ENCODE measurements around the gene UPF3B.
"Not testable (repeated sequence)": the region's sequence is repeated elsewhere in the genome, so short reads cannot be mapped to it uniquely, and the experiment has no call there.

UPF3B gene

GRCh38 chrX:119816300-119816699, 36.5 kb downstream of the UPF3B start:
- no peak for TF ChIP-seq CTCF (IDR thresholded peaks at IDR 0.05; ENCODE audit: control insufficient read depth, extremely low read depth, insufficient read depth)
- no peak for DNase-seq (ENCODE audit: low read depth)
- H3K4me3 ChIP-seq (ENCODE audit: low read depth, low read length) = no peak overlapping the region

GRCh38 chrX:119809185-119809666, 43.5 kb downstream of the UPF3B start:
- no peak for TF ChIP-seq CTCF (IDR thresholded peaks at IDR 0.05; ENCODE audit: control insufficient read depth, extremely low read depth, insufficient read depth)
- no peak overlapping the region for H3K4me3 ChIP-seq (ENCODE audit: low read depth, low read length)
- no peak for DNase-seq (ENCODE audit: low read depth)

GRCh38 chrX:119808461-119808860, 44.3 kb downstream of the UPF3B start:
- not testable (repeated sequence) for DNase-seq (ENCODE audit: low read depth)

GRCh38 chrX:119802546-119802945, 50.2 kb downstream of the UPF3B start:
- H3K4me3 ChIP-seq (ENCODE audit: low read depth, low read length) = no peak overlapping the region
- no peak for DNase-seq (ENCODE audit: low read depth)
- TF ChIP-seq CTCF (IDR thresholded peaks at IDR 0.05; ENCODE audit: control insufficient read depth, extremely low read depth, insufficient read depth) = no peak

More at GRCh38 chrX:119808461-119808860, 44.3 kb downstream of the UPF3B start:
- H3K4me3 ChIP-seq (ENCODE audit: low read depth, low read length) = not testable (repeated sequence)

- no peak for TF ChIP-seq CTCF (IDR thresholded peaks at IDR 0.05; ENCODE audit: control insufficient read depth, extremely low read depth, insufficient read depth)
- no peak overlapping the region for H3K4me3 ChIP-seq (ENCODE audit: low read depth, low read length)
- DNase-seq (ENCODE audit: low read depth) = no peak
Measured at GRCh38 chrX:119801253-119802221, 51.2 kb downstream of the UPF3B start.

- peak within 1 kb of the TSS; percentile 82 for H3K4me3 ChIP-seq (ENCODE audit: low read depth, low read length)
- TF ChIP-seq CTCF (IDR thresholded peaks at IDR 0.05; ENCODE audit: control insufficient read depth, extremely low read depth, insufficient read depth) = no peak
- peak; percentile 74 for DNase-seq (ENCODE audit: low read depth)
Measured at GRCh38 chrX:119791437-119792231, 61.1 kb downstream of the UPF3B start, which contains the start of gene RPL39. RPL39 (minus strand) TSS chrX:119791630; CDS start chrX:119791576, 54 bp downstream.

GRCh38 chrX:119790977-119791436, 61.8 kb downstream of the UPF3B start:
- no peak for DNase-seq (ENCODE audit: low read depth)
- H3K4me3 ChIP-seq (ENCODE audit: low read depth, low read length) = peak overlapping the region; percentile 82
- TF ChIP-seq CTCF (IDR thresholded peaks at IDR 0.05; ENCODE audit: control insufficient read depth, extremely low read depth, insufficient read depth) = 0 out of 2 replicates have a peak, but pooled peaks have one; percentile 14

Data from LNCaP clone FGC (cell line).